NK-92 (cell line): Measurements from ENCODE around the gene LENEP.

Experiments used
- DNase-seq: peaks from one replicate; lab custom pipeline; 2025; ENCODE audit not compliant: unreplicated experiment; lab: John Stamatoyannopoulos, UW

Gene LENEP

DNA sequence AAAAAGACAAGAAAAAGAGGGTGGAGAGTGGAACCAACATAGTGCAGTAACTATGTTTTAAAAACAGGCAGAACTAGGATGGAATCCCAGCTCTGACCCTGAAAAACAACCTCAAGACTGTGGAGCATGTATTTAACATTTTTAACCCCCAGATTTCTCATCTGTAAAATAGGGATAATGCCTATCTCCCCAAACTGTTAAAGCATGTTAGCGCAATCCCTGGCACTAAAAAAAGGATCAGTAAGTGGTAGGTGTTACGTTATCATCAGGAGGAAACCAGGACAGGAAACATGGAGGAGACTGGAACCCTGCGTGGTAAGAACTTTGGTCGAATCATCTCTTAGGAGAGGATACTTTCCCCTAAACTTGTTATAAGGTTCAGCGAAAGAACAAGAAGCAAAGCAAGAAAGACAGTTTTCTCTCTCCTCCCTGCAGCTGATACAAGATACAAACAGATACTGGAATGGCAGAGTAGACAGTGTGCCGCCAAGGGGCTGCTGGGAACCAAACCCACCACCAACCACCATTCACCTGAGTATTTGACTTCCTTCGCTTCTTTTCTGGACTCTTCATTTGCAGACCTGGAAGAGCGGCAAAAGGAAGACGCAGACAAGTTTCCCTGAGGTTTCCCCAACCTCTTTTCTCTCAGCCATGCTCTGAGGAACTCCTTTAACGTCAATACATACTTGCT, 32.8 kb upstream of the LENEP start:
- no peak for DNase-seq

GRCh38 chr1:154961207-154962155, 31.9 kb upstream of the LENEP start, which contains the start of gene PYGO2:
TSS of gene PYGO2 (minus strand) at chr1:154961782. CDS start at chr1:154961576, 206 bp downstream.
- DNase-seq, result no peak

- DNase-seq, result no peak
Measured at GRCh38 chr1:154962156-154962749, 31.1 kb upstream of the LENEP start.

DNA sequence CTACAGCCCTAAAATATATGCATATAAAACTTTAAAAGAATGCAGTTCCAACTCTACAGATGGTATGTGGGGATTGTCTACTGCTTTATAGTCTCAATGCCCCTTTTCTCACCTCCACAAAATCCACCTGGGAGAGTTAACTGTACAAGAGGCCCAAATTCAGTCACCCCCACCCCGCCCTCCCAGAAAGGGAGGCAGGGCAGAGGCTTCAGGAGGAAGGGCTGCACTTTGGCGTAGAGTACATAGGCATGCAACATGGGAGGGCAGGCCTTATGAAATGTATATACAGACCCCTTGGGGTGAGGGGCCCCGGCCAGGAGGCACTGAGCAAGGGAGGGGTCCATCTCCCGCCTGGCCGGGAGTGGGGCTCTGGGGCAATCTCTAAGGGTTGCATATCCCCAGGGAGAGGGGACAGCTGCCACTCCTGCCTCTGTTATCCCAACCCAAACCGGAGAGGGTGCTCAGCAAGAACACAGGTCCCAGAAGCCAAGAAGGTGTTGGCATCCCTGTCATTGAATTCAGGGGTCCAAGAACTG, 30.5 kb upstream of the LENEP start:
- no peak for DNase-seq

DNA sequence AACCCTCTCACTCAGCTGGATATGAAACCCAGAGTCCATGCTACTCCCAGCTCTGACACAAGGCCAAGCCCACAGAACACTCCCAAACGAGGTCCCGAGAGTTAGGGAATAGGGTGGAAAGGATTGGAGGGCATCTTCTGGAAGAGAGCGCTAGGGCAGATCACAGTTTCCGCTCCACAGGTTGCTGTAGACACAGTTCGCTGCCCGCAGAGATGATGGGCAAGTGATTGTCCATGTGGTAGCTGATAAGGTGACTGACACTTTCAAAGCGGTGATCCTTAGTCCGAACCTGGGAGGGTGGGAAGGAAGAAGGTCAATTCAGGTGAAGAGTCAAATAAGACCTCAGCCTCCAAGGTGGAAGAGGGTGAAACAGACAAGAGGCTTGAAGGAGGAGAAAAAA, 29.7 kb upstream of the LENEP start:
- no peak for DNase-seq

DNA sequence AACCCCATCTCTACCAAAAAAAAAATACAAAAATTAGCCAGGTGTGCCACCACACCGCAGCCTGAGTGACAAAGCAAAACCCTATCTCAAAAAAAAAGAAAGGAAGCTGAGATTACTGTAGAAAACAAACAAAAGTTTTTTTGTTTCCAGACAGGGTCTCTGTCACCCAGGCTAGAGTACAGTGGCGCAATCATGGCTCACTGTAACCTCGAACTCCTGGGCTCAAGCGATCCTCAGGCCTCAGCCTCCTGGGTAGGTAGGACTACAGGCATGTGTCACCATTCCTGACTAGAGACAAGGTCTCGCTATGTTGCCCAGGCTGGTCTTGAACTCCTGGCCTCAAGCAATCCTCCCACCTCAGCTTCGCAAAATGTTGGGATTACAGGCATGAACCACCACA, 29.0 kb upstream of the LENEP start:
- no peak for DNase-seq

DNA sequence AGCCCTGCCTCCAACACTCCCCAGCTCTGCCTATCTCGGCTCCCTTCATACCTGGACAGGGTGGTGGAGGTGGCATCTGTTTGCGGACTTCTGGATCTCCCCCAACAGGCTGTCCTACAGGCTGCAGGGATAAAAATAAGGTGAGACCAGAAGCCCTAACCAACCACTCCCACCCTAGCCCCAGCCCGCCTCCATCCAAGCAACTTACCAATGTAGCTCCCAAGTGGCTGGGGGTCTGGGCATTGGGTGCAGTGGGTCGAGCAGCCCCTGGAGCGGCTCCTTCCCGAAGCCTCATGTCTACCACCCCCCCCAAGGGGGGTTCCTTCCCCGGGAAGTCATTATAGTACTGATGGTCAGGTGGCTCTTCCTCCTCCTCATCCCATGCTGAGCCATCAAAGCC, 27.3 kb upstream of the LENEP start:
- no peak for DNase-seq

DNA sequence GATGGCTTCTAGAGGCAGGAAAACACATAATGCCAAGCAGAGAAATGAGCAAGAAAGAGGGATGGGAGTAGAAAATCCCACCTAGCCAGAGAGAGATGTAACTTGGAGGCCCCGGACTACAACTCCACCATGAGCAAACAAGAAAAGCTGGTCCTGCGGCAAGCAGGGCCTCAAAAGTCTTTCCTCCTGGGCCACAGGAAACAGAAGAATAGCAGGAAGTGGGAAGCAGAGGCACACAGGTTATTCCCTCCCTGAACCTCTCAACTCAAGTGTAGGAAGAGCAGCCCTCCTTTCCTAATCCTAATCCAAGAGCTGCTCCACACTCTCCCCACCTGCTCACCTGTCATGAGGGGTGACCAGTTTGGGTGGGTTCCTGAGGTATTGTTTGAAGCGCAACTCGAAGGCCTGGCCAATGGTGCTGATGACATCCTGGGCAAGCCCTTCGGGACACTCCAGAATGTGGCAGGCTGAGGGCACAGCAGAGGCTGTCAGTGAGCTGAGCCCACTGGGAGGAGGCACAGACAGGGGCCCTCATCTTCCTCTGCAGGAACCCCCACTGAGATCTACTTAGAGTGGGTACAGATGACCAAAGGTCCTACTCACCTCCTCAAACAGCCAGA, 25.9 kb upstream of the LENEP start:
- no peak for DNase-seq

GRCh38 chr1:154968731-154969130, 24.7 kb upstream of the LENEP start:
- no peak for DNase-seq

GRCh38 chr1:154969246-154969645, 24.1 kb upstream of the LENEP start:
- no peak for DNase-seq

DNA sequence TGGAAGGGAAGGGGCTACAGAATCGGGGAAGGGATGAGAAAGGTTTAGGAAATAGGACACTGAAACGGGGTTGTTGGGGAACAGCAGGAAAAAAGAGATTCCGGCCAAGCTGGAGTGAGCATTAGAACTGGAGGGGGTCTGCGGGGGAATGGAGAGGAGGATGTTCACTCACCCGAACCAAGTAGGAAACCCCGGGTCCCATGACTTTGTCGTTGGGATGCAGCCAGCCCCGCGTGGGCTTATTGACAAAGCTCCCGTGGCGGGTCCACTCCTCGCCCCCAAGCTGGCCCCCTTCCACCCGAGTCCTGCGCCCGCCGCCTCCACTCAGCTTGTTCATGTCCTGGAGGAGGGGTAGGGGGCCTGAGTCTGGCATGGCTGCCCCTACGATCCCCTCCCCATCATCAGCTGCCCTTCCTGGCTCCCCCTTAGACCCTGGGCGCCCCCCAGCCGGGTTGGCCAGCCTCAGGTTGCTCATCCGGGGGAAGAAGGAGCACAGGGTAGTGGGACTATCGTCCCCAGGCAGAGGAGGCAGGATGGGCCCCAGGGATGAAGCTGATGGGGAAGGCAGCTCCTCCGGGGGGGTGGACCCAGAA, 23.4 kb upstream of the LENEP start:
- no peak for DNase-seq

DNA sequence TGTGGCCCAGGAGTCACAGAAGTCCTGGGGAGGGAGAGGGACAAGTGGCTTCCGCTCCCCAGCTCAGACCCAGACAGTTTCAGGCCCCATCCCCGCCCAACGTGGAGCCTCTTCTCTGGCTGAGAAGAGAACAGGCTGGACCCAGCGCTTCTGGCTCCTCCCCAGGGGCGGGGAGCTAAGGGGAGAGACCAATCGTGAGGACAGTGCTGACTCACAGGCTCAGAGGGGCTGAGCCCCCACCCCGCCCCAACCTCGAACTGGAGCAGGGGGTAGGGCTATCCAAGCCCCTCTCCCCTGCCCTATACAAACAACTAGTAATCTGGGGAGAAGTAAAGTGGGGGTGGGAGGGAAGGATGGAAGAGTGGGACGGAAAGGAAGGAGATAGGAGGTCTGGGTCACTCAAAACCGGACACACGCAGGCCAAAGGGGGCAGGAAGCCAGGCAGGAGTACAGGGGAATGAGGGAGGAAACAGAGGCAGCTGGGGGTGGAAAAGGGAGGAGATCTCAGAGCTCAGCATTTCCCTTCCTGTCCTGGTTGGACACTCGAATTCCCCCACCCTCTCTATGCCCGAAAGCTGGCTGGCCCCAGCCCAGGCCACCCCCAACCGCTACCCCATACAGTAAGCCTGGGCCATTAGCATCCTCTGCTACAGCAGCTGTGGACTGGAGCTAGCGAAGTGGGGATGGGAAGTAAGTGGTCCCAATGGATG, 22.6 kb upstream of the LENEP start, which contains the start of gene SHC1:
Gene SHC1, minus strand, starts transcription at position 117 of the 710 bp plus-strand sequence. CDS start 221 bp downstream, outside the sequence.
- DNase-seq, result no peak

DNA sequence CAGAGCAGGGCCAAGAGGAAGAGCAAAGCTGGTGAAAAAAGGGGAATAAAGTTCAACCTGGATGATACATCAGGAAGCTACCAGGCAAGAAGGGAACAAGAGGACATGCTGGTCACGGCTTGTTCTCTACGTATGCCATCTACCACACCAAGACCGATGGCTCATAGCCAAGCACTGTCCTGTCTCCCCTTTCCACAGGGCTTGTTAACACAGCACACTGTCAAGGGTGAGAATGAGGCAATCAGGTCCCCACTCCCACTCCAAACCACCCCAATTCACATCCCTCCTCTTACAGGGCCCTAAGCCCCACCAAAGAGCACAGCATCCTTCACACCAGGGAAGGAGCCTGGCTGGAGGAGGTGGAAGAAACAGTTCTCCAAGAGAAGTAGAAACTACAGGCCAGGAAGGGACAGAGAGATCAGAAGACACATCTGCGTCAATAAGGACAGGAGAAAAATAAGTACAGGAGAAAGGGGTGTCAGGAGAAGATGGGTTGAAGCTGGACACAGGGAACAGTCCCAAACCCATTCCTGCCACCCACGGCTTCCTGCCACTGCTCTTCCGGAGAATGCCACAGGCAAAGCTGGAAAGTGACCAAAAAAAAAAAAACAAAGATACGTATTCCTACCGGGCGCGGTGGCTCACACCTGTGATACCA, 21.9 kb upstream of the LENEP start:
- no peak for DNase-seq

- no peak for DNase-seq
Measured at GRCh38 chr1:154972213-154972516, 21.2 kb upstream of the LENEP start.

DNA sequence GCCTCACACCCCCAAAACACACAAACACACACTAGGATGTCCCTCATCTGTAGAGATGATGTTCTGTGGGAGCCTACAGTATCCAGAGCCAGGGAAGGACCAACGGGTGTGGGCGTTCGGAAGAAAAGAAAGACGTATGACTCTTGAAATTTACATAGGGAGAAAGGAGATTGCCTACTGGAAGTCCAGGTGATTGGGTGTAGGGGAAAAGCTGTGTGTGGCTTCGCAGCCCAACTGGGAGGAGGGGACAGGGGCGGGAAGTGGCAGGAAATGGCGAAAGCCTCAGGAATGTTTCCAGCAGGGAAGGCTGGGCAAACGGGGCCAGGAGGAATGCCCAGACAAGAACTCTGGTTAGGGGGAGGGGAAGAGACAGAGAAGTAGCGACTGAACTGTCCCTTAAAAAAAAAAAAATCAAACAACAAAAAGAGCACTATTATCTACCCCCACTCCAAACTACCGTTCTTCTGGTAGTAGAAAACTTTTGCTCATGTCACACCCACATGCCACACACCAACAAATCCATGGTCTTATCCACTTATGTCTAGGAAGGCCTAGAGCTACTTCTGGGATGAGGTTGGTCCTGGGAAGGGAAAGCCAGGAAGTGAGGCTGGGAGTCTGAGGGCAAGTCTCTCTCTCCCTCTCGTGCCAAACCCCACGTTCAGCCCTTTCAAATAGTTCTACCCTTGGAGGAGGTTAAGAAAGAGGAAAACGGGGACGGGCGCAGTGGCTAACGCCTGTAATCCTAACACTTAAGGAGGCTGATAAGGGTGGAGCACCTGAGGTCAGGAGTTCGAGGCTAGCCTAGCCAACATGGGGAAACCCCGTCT, 20.7 kb upstream of the LENEP start:
- DNase-seq, result no peak

- DNase-seq, result peak; percentile 20
Measured at GRCh38 chr1:154973344-154974101, 19.9 kb upstream of the LENEP start.

DNA sequence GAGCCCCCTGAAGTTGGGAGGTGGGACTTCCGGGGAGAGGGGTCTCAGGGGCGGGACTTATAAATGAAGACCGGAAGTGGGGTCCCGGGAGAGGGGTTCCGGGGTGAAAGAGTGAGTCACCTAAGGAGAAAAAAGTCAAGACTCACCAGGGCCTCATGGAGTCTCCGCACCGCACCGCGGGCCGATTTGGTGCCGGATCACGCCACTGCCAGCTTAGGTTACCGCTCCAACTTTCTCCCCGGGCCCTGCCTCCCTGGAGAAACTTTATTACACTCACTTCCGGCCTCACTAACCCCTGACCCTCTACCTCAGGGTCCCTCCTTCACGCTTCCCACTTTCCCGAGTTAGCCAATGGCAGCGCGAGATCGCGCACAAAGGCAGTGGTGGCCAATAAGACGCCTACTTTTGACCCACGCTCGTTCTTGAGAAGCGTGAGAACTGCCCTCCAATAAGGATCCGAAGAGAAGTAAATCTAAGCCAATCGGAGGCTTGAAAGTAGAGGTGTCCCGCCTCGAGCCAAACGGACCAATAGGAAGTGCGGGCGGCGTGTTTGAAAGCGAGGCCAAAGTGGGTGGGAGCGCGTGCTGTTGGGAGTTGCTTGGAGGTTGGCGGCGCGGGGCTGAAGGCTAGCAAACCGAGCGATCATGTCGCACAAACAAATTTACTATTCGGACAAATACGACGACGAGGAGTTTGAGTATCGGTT, 19.1 kb upstream of the LENEP start, which contains the start of gene CKS1B:
Gene CKS1B, plus strand, starts transcription at position 580 of the 706 bp plus-strand sequence. Its CDS starts 65 bp downstream, at position 645.
- peak; percentile 82 for DNase-seq
